Suprapubic skin (tissue), 3 donors: ENCODE results near the gene MYH11.

ENCODE experiments used
- POLR2A ChIP-seq, 2 donors: fragments of 450-650 bp; IDR thresholded peaks; one replicate each; pipeline ENCODE4 v1.6.1; 2017; ENCODE audit warnings: antibody characterized with exemption in 2 of 2, mild to moderate bottlenecking in 2 of 2, moderate library complexity in 2 of 2
- TF ChIP-seq, protein P1 (sequence below), 2 donors: fragments of 200-600 bp in 1 of 2; fragments of 450-650 bp in 1 of 2; sonication (generic) in 1 of 2; IDR thresholded peaks; one replicate each; pipeline ENCODE4 v1.5.1; 2016 to 2019; ENCODE audit warnings: antibody characterized with exemption in 2 of 2, mild to moderate bottlenecking in 1 of 2, moderate library complexity in 1 of 2

DNA sequence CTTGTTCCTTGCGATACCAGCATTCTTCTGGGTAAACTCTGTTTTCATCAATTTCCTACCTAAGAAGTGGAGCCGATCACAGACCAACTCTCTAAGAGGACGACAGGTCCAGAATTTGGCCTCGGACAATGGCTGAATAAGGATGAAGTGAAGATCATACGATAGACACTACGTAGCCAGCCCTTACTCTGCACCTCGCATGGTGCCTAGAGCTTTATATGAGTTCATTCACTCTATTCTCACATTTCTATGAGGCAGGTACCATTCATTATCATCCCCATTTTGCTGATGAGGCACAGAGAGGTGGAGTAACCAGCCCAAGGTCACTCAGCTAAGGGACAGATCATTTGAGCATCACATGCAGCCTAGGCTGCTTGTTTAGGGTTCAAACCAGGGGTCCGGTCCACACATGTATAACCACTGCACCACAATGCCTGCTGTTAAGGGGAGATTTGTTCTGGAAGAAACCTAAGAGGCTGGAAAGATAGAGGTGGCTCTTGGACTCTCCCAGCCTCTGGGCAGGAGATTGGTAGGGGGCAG, 78.6 kb downstream of the MYH11 start:
- TF ChIP-seq, protein P1, sequence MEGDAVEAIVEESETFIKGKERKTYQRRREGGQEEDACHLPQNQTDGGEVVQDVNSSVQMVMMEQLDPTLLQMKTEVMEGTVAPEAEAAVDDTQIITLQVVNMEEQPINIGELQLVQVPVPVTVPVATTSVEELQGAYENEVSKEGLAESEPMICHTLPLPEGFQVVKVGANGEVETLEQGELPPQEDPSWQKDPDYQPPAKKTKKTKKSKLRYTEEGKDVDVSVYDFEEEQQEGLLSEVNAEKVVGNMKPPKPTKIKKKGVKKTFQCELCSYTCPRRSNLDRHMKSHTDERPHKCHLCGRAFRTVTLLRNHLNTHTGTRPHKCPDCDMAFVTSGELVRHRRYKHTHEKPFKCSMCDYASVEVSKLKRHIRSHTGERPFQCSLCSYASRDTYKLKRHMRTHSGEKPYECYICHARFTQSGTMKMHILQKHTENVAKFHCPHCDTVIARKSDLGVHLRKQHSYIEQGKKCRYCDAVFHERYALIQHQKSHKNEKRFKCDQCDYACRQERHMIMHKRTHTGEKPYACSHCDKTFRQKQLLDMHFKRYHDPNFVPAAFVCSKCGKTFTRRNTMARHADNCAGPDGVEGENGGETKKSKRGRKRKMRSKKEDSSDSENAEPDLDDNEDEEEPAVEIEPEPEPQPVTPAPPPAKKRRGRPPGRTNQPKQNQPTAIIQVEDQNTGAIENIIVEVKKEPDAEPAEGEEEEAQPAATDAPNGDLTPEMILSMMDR (IDR thresholded peaks at IDR 0.05), result no peak
- no peak for TF ChIP-seq POLR2A (IDR thresholded peaks at IDR 0.05)
